ENCODE data around the gene LRRC26.

The LRRC26 gene

GRCh38 chr9:137150617-137151457 lies 19.0 kb downstream of the LRRC26 start:
- peak; percentile 57 for DNase-seq (ENCODE audit: low read depth)

GRCh38 chr9:137149942-137150616 lies 19.8 kb downstream of the LRRC26 start:
- TF ChIP-seq, protein P1, sequence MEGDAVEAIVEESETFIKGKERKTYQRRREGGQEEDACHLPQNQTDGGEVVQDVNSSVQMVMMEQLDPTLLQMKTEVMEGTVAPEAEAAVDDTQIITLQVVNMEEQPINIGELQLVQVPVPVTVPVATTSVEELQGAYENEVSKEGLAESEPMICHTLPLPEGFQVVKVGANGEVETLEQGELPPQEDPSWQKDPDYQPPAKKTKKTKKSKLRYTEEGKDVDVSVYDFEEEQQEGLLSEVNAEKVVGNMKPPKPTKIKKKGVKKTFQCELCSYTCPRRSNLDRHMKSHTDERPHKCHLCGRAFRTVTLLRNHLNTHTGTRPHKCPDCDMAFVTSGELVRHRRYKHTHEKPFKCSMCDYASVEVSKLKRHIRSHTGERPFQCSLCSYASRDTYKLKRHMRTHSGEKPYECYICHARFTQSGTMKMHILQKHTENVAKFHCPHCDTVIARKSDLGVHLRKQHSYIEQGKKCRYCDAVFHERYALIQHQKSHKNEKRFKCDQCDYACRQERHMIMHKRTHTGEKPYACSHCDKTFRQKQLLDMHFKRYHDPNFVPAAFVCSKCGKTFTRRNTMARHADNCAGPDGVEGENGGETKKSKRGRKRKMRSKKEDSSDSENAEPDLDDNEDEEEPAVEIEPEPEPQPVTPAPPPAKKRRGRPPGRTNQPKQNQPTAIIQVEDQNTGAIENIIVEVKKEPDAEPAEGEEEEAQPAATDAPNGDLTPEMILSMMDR (conservative IDR thresholded peaks at IDR 0.05; ENCODE audit: control insufficient read depth, insufficient read depth, low read depth, low read length) = no peak
- no peak overlapping the region for H3K4me3 ChIP-seq (ENCODE audit: control insufficient read depth, low read depth, low read length)
- peak; percentile 28 for DNase-seq (ENCODE audit: low read depth)

More at GRCh38 chr9:137150617-137151457, 19.0 kb downstream of the LRRC26 start:
- H3K4me3 ChIP-seq (ENCODE audit: control insufficient read depth, low read depth, low read length) = no peak overlapping the region
- TF ChIP-seq, protein P1 (conservative IDR thresholded peaks at IDR 0.05; ENCODE audit: control insufficient read depth, insufficient read depth, low read depth, low read length) = no peak

GRCh38 chr9:137149363-137149762 lies 20.5 kb downstream of the LRRC26 start:
- TF ChIP-seq, protein P1 (conservative IDR thresholded peaks at IDR 0.05; ENCODE audit: control insufficient read depth, insufficient read depth, low read depth, low read length) = no peak
- H3K4me3 ChIP-seq (ENCODE audit: control insufficient read depth, low read depth, low read length) = no peak overlapping the region
- DNase-seq (ENCODE audit: low read depth) = no peak

DNA sequence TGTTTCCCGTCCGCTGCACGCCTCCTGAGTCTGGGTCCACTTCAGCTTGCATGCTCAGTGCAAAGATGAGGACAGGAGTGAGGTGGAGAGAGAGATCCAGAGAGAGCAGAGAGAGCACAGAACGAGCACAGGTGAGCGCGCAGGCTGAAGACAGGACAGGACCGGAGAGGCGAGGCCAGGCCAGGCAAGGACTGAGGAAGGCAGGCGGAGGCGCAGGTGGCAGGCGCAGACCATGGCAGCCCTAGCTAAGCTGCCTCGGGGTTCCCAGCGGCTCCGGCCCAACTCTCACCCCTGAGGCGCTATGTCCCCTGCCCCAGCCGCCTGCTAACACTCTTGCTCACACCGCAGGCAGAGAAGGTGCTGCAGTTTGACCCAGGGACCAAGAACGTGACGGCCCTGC lies 21.2 kb downstream of the LRRC26 start:
- no peak overlapping the region for H3K4me3 ChIP-seq (ENCODE audit: control insufficient read depth, low read depth, low read length)
- TF ChIP-seq, protein P1 (conservative IDR thresholded peaks at IDR 0.05; ENCODE audit: control insufficient read depth, insufficient read depth, low read depth, low read length) = no peak
- DNase-seq (ENCODE audit: low read depth) = no peak

- TF ChIP-seq, protein P1 (conservative IDR thresholded peaks at IDR 0.05; ENCODE audit: control insufficient read depth, insufficient read depth, low read depth, low read length) = no peak
- no peak overlapping the region for H3K4me3 ChIP-seq (ENCODE audit: control insufficient read depth, low read depth, low read length)
- DNase-seq (ENCODE audit: low read depth) = no peak
Measured at GRCh38 chr9:137148242-137148641, 21.6 kb downstream of the LRRC26 start.

GRCh38 chr9:137147793-137148160 lies 22.1 kb downstream of the LRRC26 start:
- no peak overlapping the region for H3K4me3 ChIP-seq (ENCODE audit: control insufficient read depth, low read depth, low read length)
- TF ChIP-seq, protein P1 (conservative IDR thresholded peaks at IDR 0.05; ENCODE audit: control insufficient read depth, insufficient read depth, low read depth, low read length) = no peak
- DNase-seq (ENCODE audit: low read depth) = no peak
